CD14-positive monocyte (primary cell): ENCODE results near the gene TIMMDC1. TPM values are rescaled to one million over a fixed set of nuclear protein-coding genes. Genes with fewer than 3 reads are reported as not detected.

Experiments used
- DNase-seq, 3 donors: peaks; one replicate each; pipeline ENCODE4 v3.0.0-alpha.2; 2011 to 2022
- H2AFZ ChIP-seq: 2 replicates; pipeline ENCODE4 v1.6.0; 2012; ENCODE audit warnings: mild to moderate bottlenecking, low read depth, low read length, inconsistent platforms; ENCODE audit not compliant: insufficient read depth, poor library complexity, severe bottlenecking
- H3K27ac ChIP-seq, 2 donors: 1 replicate in 1 of 2; 2 replicates in 1 of 2; pipeline ENCODE4 v1.5.1; 2012 to 2013; ENCODE audit warnings: low read length in 2 of 2, control low read depth in 1 of 2, inconsistent platforms in 1 of 2, low read depth in 1 of 2, mild to moderate bottlenecking in 1 of 2
- H3K27me3 ChIP-seq, 2 donors: one replicate each; pipeline versions ENCODE4 v1.6.0 to v1.6.1; 2011 to 2013; ENCODE audit warnings: low read length in 2 of 2; ENCODE audit not compliant: control insufficient read depth in 2 of 2, insufficient read depth in 2 of 2
- H3K36me3 ChIP-seq, 2 donors: replicated peaks in 1 of 2; 1 replicate in 1 of 2; 2 replicates in 1 of 2; pipeline versions ENCODE4 v1.5.1 to v1.6.1; 2012 to 2013; ENCODE audit warnings: low read length in 2 of 2, control low read depth in 1 of 2, inconsistent platforms in 1 of 2, mild to moderate bottlenecking in 1 of 2; ENCODE audit not compliant: insufficient read depth in 2 of 2, control insufficient read depth in 1 of 2
- H3K4me1 ChIP-seq, 2 donors: 1 replicate in 1 of 2; 2 replicates in 1 of 2; pipeline versions ENCODE4 v1.5.1 to v1.6.1; 2012 to 2013; ENCODE audit warnings: low read length in 2 of 2, control low read depth in 1 of 2, inconsistent platforms in 1 of 2, mild to moderate bottlenecking in 1 of 2, moderate library complexity in 1 of 2; ENCODE audit not compliant: insufficient read depth in 2 of 2, control insufficient read depth in 1 of 2
- H3K4me2 ChIP-seq: replicated peaks from 2 replicates; pipeline ENCODE3; 2012; ENCODE audit warnings: low read length, moderate library complexity, mild to moderate bottlenecking; ENCODE audit not compliant: poor library complexity, severe bottlenecking; ENCODE audit errors: extremely low read depth
- H3K4me3 ChIP-seq, 3 experiments: fragments of 200-600 bp in 1 of 3; sonication (generic) in 1 of 3; replicated peaks in 1 of 3; 1 replicate in 2 of 3; 2 replicates in 1 of 3; pipeline ENCODE4 v1.5.1; 2011 to 2013; ENCODE audit warnings: low read length in 3 of 3, mild to moderate bottlenecking in 3 of 3, control low read depth in 2 of 3, low read depth in 2 of 3, inconsistent platforms in 1 of 3, moderate library complexity in 1 of 3
- H3K79me2 ChIP-seq: 2 replicates; pipeline ENCODE4 v1.6.0; 2012; ENCODE audit warnings: mild to moderate bottlenecking, control low read depth, inconsistent platforms, low read length, moderate library complexity; ENCODE audit not compliant: insufficient read depth
- H3K9ac ChIP-seq: 2 replicates; pipeline ENCODE4 v1.6.0; 2017; ENCODE audit warnings: low read length, mild to moderate bottlenecking; ENCODE audit not compliant: insufficient read depth, poor library complexity, severe bottlenecking
- H3K9me3 ChIP-seq, 2 donors: replicated peaks in 1 of 2; 1 replicate in 1 of 2; 2 replicates in 1 of 2; pipeline versions ENCODE4 v1.5.1 to v1.6.1; 2012 to 2013; ENCODE audit warnings: low read length in 2 of 2, control low read depth in 1 of 2; ENCODE audit not compliant: control insufficient read depth in 1 of 2, insufficient read depth in 1 of 2
- H4K20me1 ChIP-seq: 2 replicates; pipeline ENCODE4 v1.6.0; 2012; ENCODE audit warnings: mild to moderate bottlenecking, low read length, control low read depth, moderate library complexity; ENCODE audit not compliant: insufficient read depth
- H3K27ac Mint-ChIP-seq, 7 donors: one replicate each; pipeline ENCODE4 v1.8.0; 2020; ENCODE audit warnings: mild to moderate bottlenecking in 7 of 7, mixed read lengths in 7 of 7, moderate library complexity in 6 of 7, inconsistent platforms in 2 of 7
- H3K27me3 Mint-ChIP-seq, 3 donors: one replicate each; pipeline ENCODE4 v1.8.0; 2021 to 2022; ENCODE audit warnings: low read depth in 3 of 3, mild to moderate bottlenecking in 3 of 3, mixed read lengths in 3 of 3, moderate library complexity in 3 of 3, inconsistent platforms in 1 of 3
- H3K36me3 Mint-ChIP-seq, 2 donors: one replicate each; pipeline ENCODE4 v1.8.0; 2020; ENCODE audit warnings: mixed read lengths in 2 of 2, inconsistent platforms in 1 of 2, mild to moderate bottlenecking in 1 of 2
- H3K4me1 Mint-ChIP-seq: one replicate; pipeline ENCODE4 v1.8.0; 2020; ENCODE audit warnings: mild to moderate bottlenecking, mixed read lengths
- H3K4me3 Mint-ChIP-seq, 2 donors: one replicate each; pipeline ENCODE4 v1.8.0; 2020; ENCODE audit warnings: mild to moderate bottlenecking in 2 of 2, mixed read lengths in 2 of 2, moderate library complexity in 1 of 2
- H3K9me3 Mint-ChIP-seq, 7 donors: one replicate each; pipeline ENCODE4 v1.8.0; 2020 to 2022; ENCODE audit warnings: mixed read lengths in 7 of 7, mild to moderate bottlenecking in 6 of 7, moderate library complexity in 6 of 7, inconsistent platforms in 2 of 7
- WGBS: methylation state at CpG from one replicate; pipeline ENCODE4 v1.1.5; 2013; ENCODE audit warnings: missing lambda C conversion rate; ENCODE audit not compliant: insufficient coverage; 5-methylcytosine and 5-hydroxymethylcytosine counted together
- intact Hi-C, 2 donors: fragments of 100-400 bp; cut with micrococcal nuclease; formaldehyde crosslinking; loops; one replicate each; pipeline versions ENCODE4 v1.15.0 to v1.15.1; 2023
- polyA plus RNA-seq, 3 donors: library from polyadenylated mRNA; depleted of rRNA in 1 of 3; unstranded in 2 of 3; stranded (reverse) in 1 of 3; fragments of 300-500 nt in 2 of 3; fragments of >200 nt in 1 of 3; fragmentation: Illumina TruSeq in 2 of 3; gene quantifications; 1 replicate in 2 of 3; 2 replicates in 1 of 3; pipeline ENCODE4 v1.2.3, GENCODE V29; 2012 to 2021
- TF ChIP-seq, protein P1 (sequence below): fragments of 200-600 bp; IDR thresholded peaks from one replicate; pipeline ENCODE4 v1.8.0; 2022; ENCODE audit warnings: antibody characterized with exemption, mild to moderate bottlenecking

The TIMMDC1 gene
- polyA plus RNA-seq, 3 donors, result 34.1 to 81.1 (median 78.2) TPM

DNA sequence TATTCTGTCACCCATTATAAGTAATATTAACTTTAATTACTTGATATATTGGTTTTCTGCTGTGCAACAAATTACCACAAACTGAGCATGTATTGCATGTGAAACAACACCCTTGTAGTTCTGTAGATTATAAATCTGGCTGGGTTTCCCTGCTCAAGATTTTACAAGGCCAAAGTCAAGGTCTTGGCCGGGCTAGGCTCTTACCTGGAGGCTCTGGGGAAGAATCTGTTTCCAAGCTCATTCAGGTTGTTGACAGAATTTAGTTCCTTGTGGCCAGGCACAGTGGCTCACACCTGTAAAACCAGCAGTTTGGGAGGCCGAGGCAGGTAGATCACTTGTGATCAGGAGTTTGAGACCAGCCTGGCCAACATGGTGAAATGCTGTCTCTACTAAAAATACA lies 16.3 kb downstream of the TIMMDC1 start:
- peaks cover 78 to 91% of the 10 kb centered on the region in 2 donors for H3K36me3 Mint-ChIP-seq
- intact Hi-C loops, result no loop called here
- TF ChIP-seq, protein P1, sequence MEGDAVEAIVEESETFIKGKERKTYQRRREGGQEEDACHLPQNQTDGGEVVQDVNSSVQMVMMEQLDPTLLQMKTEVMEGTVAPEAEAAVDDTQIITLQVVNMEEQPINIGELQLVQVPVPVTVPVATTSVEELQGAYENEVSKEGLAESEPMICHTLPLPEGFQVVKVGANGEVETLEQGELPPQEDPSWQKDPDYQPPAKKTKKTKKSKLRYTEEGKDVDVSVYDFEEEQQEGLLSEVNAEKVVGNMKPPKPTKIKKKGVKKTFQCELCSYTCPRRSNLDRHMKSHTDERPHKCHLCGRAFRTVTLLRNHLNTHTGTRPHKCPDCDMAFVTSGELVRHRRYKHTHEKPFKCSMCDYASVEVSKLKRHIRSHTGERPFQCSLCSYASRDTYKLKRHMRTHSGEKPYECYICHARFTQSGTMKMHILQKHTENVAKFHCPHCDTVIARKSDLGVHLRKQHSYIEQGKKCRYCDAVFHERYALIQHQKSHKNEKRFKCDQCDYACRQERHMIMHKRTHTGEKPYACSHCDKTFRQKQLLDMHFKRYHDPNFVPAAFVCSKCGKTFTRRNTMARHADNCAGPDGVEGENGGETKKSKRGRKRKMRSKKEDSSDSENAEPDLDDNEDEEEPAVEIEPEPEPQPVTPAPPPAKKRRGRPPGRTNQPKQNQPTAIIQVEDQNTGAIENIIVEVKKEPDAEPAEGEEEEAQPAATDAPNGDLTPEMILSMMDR, result no peak
- Histone ChIP-seq H3K36me3 (peaks cover 68 to 95% of the 10 kb centered on the region in 2 donors), H3K9me3 (no peaks in the 10 kb centered on the region), H3K79me2 (no peaks in the 10 kb centered on the region), H3K4me2 (no peak overlapping the region), H3K4me3 (no peak overlapping the region), H4K20me1 (no peaks in the 10 kb centered on the region), H3K9ac (no peak overlapping the region), H3K27ac (no peak overlapping the region), H3K27me3 (no peaks in the 10 kb centered on the region), H3K4me1 (no peaks in the 10 kb centered on the region), H2AFZ (no peak overlapping the region)
- WGBS, result 100% methylated on average over 2 of the region's 2 CpGs
- no peaks in the 10 kb centered on the region for H3K27me3 Mint-ChIP-seq
- peak overlapping the region in 1 of 7 donors; percentile 32 for H3K27ac Mint-ChIP-seq
- no peak for DNase-seq
- no peaks in the 10 kb centered on the region for H3K4me1 Mint-ChIP-seq
- peaks cover 0 to 6% (median 3%) of the 10 kb centered on the region in 7 donors for H3K9me3 Mint-ChIP-seq
- no peak overlapping the region for H3K4me3 Mint-ChIP-seq

- peaks cover 0 to 3% of the 10 kb centered on the region in 2 donors for H3K9me3 ChIP-seq
- intact Hi-C loops, result no loop called here
- no peaks in the 10 kb centered on the region for H3K79me2 ChIP-seq
- Mint-ChIP-seq H3K36me3 (peaks cover 87 to 95% of the 10 kb centered on the region in 2 donors), H3K27ac (no peak overlapping the region), H3K4me1 (no peaks in the 10 kb centered on the region), H3K27me3 (no peaks in the 10 kb centered on the region), H3K9me3 (peaks cover 0 to 11% (median 3%) of the 10 kb centered on the region in 7 donors), H3K4me3 (no peak overlapping the region)
- WGBS, result no CpG with 5 or more reads among the region's 2 CpGs
- TF ChIP-seq, protein P1, result no peak
- DNase-seq, result no peak
- H4K20me1 ChIP-seq, result no peaks in the 10 kb centered on the region
- no peak overlapping the region for H3K4me3 ChIP-seq
- H3K36me3 ChIP-seq, result peaks cover 82 to 98% of the 10 kb centered on the region in 2 donors
- H3K27ac ChIP-seq, result no peak overlapping the region
- no peaks in the 10 kb centered on the region for H3K4me1 ChIP-seq
- no peak overlapping the region for H3K4me2 ChIP-seq
- no peaks in the 10 kb centered on the region for H3K27me3 ChIP-seq
- no peak overlapping the region for H3K9ac ChIP-seq
- H2AFZ ChIP-seq, result no peak overlapping the region
Measured at GRCh38 chr3:119517112-119517511, 18.8 kb downstream of the TIMMDC1 start.
